GM18867 (cell line): ENCODE results near the gene ATP5F1E.
"Not testable (repeated sequence)": the region's sequence is repeated elsewhere in the genome, so short reads cannot be mapped to it uniquely, and the experiment has no call there.

Experiments
- ATAC-seq: cut with Tn5 transposase; IDR thresholded peaks from one replicate; pipeline ENCODE4 v1.9.1; 2021; ENCODE audit warnings: mild to moderate bottlenecking, moderate library complexity; ENCODE audit not compliant: unreplicated experiment

ATP5F1E gene

DNA sequence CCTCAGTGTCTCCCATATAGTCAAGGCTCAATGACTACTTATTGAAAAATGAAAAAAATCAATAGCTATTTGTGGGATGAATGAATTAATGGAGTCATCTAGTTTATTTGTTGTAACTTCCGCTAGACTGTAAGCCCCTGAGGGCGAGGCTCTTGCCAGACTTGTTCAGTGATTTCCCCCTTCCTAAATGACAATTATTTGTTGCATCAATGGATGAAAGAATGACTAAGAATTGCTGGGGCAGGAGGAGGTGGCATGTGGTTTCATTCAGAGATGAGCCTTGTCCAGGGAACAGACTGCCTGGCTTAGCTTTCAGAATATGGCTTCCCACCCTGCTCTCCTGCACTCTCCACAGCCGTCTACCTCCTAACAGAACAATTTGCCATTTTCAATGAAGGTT lies 11.6 kb upstream of the ATP5F1E start:
- no peak for ATAC-seq

DNA sequence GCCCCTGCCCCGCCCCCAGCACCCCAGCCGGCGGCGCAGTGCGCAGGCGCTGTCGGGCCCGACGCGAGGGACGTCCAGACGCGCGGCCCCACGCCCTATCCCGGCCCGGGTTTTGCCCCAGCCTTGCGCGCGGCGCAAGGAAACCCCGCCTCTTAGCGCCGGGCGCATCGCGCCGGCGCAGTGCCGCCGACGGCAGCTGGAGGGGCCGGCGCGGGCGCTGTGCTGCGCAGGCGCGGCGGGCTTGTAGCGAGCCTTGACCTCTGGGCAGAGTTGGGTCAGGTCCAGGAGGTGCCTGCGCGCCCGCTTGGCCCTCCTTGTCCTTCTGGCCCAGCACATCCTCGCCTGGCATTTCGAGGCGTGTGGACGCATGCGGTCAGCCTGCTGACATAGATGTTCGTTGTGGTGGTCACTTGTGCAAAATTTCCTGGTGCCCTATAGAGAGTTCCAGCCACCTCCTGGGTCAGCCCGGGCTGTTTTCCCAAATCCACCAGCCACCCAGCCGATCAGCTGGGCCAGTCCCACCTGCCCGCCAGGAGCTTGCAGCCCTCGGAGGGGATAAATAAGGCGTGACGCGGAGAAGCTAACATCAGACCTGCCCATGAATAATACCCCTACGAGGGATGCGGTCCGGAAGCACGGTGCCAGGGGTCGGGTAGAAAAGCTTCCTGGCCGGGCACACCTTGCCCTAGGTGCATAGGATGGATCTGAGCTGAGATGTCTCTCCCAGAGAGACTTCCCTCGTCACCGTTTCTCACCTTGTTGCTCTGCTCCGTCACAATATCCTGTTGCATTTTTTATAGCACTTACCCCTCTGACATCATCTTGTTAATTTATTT lies 10.9 kb upstream of the ATP5F1E start:
- ATAC-seq, result peak; percentile 91

DNA sequence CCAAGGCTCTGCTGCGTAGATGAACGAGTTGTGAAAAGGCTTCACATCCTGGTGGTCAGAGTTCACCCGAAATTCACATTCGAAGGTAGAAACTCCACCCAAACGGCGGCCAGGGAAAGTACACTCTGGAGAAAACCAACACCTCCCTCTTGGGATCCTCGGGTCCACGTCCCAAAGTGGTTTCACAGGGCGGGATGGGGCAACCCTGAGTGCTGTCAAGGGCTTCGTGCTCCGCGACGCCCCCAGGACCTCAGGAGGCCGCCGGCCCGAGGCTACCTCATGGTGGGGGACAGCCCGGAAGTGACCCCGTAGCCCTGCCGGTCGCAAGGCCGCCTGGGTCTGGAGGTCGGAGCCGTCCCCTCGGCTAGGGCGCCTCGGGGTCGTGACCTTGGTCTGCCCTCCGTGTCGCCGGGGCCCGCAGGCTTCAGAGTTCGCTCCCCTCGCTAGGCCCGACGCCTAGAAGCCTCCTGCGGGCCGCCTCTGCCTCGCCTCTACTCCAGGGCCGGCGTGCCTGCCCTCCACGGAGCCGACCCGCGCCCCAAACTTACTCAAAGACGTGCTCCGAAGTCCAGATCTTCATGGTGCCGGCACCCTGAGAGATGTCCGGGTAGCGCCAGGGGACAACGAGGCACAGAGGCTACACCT lies 10.1 kb upstream of the ATP5F1E start, which contains the start of gene PRELID3B:
Gene PRELID3B (minus strand): TSS at position 636 of the 645 bp plus-strand sequence. CDS start 56 bp downstream, at position 580.
- peak; percentile 27 for ATAC-seq

DNA sequence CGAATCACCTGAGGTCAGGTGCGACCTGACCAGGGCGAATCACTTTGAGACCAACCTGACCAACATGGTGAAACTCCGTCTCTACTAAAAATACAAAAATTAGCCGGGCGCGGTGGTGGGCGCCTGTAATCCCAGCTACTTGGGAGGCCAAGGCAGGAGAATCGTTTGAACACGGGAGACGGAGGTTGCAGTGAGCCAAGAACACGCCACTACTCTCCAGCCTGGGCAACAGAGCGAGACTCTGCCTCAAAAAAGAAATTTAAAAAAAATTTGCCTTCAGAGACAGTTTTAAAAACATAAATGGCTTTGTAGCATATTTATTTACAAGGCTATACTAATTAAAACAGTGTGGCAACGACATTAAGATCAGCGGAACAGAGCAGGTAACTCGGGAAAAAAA lies 9.4 kb upstream of the ATP5F1E start:
- ATAC-seq, result not testable (repeated sequence)

DNA sequence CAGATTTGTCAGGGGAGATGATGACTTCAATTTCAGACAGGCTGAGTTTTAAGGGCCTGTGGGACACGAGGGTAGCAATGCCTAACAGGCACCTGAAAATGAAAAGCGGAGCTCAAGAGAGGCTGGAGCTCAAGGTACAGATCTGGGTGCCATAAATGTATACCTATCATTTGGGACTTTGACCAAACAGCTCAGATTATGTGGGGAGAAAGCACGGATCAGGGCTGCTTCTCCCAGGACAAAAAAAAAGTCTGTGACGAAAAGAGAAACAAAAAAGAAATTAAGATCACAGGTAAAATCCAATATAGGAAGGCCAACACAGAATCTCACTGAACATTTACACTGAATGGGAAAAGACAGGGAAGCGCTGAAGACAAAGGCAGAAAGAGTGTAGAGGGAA lies 8.5 kb upstream of the ATP5F1E start:
- no peak for ATAC-seq

DNA sequence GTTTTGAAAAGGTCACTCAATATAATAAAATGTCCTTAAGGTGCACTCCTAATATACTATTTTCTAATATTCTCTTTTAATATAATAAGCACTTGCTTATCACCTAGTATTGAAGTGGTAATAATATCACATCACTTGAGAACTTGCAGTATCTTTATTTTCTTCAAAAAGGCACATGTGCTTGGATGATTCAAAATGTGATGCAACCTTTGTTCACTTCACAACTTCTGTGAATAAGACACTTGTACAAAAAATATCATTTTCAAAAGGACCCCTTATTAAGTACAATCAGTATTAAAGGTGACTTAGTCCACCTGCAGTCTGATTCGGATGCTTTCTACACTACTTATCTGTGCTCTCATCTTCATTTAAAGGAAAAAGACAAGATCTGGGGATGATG lies 7.1 kb upstream of the ATP5F1E start:
- no peak for ATAC-seq

DNA sequence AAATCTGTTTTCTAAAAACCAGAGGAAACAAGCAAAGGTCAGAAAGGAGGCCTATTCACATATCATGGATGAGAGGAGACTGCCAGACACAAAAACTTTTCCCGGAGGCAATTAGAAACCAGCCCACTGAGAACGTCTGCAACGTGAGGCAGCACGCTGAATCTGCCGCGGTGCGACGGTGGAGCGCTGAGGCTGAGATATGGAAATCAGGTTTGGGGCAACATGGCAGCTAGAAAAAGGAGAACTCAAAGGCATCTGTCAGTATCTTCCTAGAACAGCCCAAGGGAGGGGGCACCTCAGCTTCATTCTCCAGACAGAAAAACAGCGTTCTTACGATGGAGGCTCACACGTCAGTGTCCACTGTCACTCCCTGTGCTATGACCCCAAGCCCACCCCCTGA lies 5.3 kb upstream of the ATP5F1E start:
- no peak for ATAC-seq

DNA sequence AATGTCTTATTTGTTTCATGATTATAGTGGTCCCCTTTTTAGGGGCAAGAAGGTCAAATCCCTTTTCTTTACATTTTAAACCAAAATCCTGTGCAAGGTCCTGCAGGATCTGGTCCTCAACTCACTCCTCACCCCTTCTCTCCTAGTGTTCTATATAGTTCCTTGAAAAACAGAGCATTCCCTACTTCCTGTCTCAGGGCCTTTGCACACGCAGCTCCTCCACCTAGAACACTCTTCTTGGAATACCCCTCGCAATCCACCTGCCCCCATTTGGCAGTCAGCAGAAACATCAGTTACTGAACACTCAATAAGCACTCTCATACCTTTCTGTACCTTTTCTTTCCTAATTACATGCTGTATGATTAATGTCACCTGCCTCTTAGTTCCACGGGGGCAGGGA lies 3.2 kb upstream of the ATP5F1E start:
- no peak for ATAC-seq

DNA sequence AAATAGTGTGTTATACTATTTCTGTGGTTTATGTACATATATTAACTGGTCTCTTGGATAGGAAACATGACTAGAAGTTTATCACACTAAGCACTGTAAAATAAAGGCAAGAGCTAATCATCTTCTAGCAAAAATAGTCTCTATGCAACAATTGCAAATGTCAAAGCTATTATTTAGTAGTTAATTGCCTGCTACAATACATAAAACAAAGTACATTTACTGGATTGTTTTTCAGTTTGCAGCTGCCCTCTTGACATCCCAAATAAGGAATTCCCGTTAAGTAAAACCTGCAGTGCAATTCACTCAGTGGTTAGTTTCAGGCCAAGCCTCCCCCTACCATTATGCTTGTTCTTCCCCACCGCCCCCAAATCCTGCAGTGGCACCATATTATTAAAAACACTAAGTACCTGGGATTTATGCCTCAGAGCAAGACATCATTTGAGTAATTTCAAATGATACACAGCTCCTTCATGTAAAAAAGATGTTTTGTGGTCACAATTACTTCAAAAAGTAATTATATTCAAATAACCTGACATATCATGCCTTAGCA lies 1.6 kb upstream of the ATP5F1E start:
- no peak for ATAC-seq

DNA sequence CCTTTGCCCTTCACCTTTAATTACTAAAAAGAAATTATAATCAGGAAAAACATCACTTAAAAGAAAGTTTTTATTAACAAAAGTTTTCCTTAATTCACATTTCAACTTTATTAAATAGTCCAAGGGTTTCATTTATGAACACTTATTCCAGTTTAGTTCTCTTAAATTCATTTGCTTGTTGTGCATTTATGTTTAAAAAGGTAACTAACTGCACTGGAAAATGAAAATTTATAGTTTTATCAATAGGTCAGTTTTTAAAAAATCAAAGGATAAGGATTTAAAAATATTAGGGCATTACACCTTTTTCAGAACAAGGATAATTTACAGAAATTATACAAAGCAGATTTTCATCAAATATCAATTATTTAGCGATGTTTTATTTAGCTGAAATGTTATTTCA lies 958 bp upstream of the ATP5F1E start:
- ATAC-seq, result no peak

DNA sequence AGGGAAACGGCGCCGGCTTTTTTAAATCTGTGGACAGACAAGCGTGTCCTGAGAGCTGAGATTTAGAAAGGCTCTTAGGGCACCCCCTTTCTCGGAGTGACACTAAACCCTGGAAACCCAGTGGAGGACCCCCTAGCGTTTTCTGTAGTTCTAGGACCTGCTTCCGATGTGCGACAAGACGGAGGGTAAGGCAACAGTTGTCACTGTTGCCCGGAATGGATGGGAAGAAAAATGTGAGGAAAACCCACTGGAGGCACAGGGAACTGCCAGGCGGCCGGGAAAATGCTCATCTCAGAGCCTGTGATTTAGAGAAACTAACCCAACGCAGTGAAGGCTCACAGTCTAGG lies 551 bp upstream of the ATP5F1E start:
- no peak for ATAC-seq

DNA sequence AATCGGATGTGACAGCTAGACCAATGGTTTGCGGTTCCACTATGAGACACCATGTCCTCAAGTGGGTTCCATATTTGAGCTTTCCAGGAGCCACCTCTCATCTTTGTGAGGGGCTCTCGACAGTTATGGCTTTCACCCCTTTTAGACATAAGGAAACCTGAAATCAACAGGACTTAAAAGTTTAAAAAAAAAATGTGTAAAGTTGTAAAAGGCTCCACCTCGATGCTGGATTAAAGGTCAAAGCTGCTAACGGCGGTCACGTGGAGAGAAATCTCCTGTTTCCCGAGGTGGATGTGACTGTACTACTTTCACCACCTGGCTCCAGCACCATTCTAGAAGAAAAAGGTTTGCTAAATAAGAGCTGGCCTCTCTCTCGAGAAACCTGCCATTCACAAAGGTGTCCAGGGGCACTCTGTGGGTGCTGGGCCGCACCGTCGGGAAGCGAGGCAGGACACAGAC lies 542 bp downstream of the ATP5F1E start:
- ATAC-seq, result no peak

DNA sequence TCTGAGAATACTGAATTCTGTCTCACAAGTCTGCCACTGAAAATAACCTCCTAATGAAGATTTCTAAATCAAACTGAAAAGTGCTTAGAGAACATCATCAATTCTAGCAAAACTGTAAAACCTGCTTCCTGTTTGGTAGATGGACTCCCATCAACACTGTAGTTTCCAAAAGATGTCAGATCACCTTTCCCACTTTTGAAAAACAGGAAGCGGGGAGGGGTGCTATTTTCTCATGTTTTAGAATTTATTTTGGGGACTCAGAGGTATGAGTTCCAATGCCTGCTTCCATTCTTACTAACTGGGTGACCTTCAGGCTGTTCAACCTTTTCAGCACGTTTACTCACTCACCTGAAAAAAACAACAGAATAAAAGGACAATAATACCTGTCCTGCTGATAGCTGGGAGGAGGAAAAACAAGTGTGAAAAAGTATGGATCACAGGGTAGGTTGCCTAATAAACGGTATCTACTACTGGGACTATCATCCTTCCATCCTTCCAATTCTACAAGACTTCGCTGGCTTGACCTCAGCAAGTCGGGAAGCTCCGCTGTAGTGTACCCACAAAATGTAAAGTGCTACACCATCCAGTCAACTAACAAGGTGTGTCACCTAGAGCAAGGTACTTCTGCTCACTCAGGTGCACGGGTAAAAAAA lies 1.1 kb downstream of the ATP5F1E start:
- no peak for ATAC-seq

DNA sequence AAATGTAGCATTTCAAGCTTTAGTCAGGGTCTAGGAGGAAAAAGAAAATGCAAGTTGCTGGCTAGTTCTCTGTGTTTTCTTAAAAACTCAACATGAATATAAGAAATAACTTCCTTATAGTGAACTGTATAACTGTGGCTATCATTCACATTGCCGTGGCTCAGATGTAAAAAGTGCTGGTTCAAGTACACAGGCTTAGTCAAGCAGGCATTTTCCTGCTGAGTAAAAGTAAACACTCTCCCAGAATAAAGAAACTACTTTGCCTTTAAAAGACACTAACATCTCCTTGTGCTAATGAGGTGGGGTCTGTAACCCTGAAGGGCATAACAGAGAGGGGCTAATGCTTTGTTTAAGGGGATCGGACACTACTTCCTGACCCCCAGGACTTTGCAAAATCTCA lies 3.3 kb downstream of the ATP5F1E start:
- ATAC-seq, result no peak

DNA sequence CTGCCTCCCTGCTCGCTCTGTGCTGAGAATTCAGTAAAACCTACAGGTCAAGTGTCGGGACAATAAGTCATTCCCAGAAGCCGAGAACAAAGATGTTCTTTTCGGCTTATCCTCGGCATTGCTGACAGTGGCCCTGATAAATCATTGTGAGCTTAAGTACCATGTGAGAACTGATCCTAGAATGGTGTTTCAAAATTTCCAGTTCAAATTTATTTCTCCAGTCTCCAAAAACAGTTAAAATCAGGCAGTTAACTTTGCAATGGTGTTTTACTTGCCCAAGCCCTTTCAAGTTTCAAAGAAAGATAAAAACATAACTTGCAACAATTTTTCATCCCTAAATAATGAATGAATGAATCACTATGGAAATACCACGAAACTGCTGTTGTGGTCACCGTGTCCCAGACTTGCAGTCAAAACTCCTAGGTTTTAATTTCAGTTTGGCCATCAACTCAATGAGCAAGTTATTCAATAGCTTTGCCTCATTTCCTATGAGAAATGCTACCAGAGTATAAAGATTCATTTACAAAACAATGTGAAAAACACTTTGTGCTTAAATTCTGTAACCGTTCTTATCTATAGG lies 4.3 kb downstream of the ATP5F1E start:
- no peak for ATAC-seq

DNA sequence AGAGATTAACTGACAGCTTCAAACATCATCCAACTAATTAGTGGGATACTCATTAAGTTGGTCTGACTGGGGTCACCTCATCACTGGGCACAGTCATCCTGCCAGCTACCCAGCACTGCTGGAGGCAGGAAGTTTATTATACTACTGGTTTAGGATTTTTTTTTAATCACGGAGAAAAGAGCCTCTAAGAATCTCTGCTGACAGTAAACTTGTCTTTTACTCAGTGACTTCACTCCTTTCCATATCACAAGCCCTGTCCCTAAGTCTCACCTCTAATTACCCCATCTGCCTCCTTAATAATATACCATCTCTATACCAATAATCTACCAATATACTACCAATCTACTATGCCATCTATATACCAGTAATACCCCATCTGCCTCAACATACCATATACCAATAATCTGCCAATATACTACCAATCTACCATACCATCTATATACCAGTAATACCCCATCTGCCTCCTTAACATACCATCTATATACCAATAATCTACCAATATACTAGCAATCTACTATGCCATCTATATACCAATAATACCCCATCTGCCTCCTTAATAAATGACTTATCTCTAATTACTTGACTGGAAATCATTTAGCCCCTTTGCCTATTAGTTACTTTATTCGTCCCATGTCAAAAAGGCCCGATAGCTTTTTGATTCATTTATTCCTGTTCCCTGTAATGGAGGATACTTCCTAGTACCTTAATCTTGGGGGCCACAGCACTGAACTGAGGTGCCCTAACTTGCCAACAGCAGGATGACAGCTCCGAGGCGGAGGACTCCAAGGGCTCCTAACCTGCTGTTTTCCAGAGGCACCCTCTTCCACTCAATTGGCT lies 5.0 kb downstream of the ATP5F1E start:
- no peak for ATAC-seq

DNA sequence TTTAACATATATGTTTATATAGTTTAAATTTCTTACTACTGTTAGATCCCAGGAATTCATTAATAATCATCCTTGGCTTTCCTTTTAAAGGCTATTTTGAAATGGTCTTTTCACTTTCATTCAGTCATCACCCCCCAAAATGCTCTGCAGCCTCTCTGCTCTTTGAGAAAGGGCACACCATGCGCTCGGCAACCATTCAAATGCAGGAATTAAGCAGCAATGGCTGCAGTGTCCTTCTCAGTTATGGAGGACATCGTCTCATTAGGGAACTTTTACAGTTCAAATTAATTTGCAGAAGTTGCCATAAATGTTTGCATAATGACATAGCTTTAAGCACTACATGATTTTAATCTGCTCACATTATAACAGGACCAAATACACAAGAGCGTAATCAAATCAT lies 6.6 kb downstream of the ATP5F1E start:
- no peak for ATAC-seq

DNA sequence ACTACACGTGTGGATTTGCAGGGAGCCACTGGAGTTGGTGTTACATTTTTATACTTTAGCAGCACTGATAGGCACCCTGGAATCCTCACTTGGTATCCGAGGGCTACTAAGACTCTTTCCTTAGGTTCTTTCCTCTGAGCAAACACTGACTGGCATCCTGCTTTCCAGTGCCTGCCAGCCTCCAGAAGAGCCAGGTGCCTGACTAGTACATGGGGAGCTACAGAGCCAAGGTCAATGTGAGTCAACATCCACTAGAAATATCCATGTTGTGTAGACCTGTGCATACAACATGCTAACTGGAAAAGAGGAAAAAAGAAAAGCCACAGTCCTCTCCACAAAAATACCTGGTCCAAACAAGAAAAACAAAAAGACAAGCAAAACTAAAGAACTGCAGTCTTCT lies 7.0 kb downstream of the ATP5F1E start:
- no peak for ATAC-seq

DNA sequence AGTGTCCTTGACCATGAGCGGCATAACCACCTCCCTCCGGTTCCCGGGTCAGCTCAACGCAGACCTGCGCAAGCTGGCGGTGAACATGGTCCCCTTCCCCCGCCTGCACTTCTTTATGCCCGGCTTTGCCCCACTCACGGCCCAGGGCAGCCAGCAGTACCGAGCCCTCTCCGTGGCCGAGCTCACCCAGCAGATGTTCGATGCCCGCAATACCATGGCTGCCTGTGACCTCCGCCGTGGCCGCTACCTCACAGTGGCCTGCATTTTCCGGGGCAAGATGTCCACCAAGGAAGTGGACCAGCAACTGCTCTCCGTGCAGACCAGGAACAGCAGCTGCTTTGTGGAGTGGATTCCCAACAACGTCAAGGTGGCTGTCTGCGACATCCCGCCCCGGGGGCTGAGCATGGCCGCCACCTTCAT lies 8.0 kb downstream of the ATP5F1E start:
- ATAC-seq, result no peak

DNA sequence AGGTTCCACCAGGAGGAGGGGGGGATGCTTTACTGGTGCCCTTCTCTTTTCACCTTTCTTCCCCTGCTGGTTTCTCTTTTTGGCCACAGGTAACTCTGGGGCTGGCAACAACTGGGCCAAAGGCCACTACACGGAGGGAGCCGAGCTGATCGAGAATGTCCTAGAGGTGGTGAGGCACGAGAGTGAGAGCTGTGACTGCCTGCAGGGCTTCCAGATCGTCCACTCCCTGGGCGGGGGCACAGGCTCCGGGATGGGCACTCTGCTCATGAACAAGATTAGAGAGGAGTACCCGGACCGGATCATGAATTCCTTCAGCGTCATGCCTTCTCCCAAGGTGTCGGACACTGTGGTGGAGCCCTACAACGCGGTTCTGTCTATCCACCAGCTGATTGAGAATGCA lies 8.5 kb downstream of the ATP5F1E start:
- ATAC-seq, result no peak
